ENCODE measurements around the gene SAP30BP. TPM values are rescaled to one million over a fixed set of nuclear protein-coding genes. Genes with fewer than 3 reads are reported as not detected.

Gene SAP30BP
- 36.8 and 43.7 TPM in 2 replicates for total RNA-seq

DNA sequence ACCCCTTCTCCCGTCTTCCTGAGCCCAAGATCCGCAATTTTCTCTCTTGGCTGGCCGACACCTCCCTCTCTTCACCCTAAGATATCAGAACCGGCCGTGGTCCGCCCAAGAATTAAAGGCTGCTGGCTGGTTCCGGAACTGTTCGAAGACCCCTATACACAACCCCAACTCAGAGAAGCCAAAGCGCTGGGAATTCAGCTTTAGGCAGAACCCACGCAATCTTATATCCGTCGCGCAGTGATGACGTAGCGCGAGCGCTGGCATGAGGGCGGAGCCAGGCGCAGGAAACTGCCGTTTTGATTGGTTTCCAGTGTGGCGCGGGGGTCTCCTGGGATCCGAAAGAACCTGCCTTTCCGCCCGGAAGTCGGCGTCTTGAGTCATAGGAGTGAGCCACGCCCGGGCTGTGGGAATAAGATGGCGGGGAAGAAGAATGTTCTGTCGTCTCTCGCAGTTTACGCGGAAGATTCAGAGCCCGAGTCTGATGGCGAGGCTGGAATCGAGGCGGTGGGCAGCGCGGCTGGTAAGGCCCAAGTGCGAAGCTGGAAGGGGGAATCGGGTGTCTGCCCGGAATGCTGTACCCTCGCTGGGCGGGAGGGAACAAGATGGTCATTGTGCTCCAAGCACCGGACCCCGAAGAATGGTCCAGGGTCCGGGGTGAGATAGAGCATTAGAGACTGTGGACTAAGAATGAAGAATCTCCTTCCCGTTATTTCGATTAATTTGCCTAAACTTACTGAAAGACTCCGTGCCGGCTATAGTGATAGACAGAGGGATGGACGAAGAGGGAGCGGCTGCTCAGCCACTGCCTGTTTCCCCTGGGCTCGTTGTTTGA, at the start of gene SAP30BP, which contains the start of gene RECQL5:
TSS of gene SAP30BP (plus strand) at position 380 of the 832 bp plus-strand sequence. CDS start at position 415, 35 bp downstream.
TSS of gene RECQL5 (minus strand) at position 196 of the 832 bp plus-strand sequence. CDS start 597 bp downstream, outside the sequence.
- peak; percentile 99 for DNase-seq (ENCODE audit: low read depth in 2 of 2)

DNA sequence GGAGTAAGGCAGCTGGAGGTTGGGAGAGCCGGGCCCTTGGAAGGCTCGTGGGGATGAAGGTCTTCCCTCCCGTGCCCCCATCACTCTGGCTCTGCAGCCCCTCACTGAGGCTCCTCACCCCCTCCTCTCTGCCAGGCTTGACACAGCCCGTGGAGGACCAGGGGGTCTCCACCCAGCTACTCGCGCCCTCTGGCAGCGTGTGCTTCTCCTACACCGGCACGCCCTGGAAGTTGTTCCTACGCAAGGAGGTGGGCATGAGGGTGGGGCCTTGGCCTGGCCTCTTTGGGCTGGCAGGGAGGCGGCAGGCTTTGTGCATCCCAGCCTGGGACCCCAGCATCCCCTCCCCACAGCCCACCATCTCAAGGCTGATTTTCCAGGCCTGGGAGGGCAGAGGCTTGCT, 49.5 kb upstream of the SAP30BP start:
- DNase-seq (ENCODE audit: low read depth in 2 of 2), result no peak

GRCh38 chr17:75619506-75620431, 47.4 kb upstream of the SAP30BP start:
- peak; percentile 50 to 61 for DNase-seq (ENCODE audit: low read depth in 2 of 2)

DNA sequence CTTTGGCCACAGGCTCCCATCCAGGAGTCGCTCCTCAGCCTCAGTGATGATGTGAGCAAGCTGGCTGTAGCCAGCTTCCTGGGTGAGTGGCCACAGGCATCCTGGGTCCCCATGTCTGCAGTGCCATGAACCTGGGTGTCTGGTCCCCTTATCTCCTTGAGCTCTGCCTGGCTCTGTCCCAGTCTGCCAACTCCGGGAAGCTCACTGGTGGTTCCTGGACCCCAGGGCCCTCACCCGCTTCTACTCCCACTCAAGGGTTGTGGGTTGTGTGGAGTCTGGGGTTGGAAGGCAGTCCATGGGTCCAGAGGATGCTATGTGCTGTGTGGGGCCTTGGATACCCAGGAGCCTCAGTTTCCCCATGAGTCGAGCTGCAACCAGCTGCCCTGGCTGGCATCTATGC, 45.6 kb upstream of the SAP30BP start:
- no peak for DNase-seq (ENCODE audit: low read depth in 2 of 2)

- no peak for DNase-seq (ENCODE audit: low read depth in 2 of 2)
Observed at GRCh38 chr17:75622076-75622475, 45.1 kb upstream of the SAP30BP start.

DNA sequence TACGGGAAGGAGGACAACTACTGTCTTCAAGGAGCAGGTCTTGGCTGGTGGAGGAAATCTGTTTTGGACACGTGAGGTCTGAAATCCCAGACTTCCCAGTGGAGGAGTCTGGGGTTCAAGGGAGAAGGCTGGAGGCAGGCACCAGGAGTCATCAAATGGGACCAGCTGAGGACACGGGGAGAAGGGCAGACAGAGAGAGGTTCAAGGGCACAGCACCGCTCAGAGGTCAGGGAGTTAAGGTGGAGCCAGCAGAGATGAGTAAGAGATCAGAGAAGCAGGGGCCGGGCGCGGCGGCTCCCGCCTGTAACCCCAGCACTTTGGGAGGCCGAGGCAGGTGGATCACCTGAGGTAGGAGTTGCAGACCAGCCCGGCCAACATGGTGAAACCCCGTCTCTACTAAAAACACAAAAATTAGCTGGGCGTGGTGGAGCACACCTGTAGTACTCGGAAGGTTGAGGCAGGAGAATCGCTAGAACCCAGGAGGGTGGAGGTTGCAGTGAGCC, 44.3 kb upstream of the SAP30BP start:
- no peak for DNase-seq (ENCODE audit: low read depth in 2 of 2)

DNA sequence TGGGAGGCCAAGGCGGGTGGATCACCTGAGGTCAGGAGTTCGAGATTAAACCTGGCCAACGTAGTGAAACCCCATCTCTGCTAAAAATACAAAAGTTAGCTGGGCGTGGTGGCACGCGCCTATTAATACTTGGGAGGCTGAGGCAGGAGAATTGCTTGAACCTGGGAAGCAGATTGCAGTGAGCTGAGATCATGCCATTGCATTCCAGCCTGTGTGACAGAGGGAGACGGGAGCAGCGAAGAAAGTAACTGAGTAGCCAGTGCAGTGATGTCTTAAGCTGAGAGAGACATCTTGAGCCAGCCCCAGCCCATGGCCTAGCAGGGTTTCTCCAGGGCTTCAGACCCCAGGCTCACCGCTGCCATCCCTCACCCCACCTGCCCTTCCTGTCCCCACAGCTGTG, 43.8 kb upstream of the SAP30BP start:
- no peak for DNase-seq (ENCODE audit: low read depth in 2 of 2)

GRCh38 chr17:75624021-75624420, 43.1 kb upstream of the SAP30BP start:
- DNase-seq (ENCODE audit: low read depth in 2 of 2), result no peak

DNA sequence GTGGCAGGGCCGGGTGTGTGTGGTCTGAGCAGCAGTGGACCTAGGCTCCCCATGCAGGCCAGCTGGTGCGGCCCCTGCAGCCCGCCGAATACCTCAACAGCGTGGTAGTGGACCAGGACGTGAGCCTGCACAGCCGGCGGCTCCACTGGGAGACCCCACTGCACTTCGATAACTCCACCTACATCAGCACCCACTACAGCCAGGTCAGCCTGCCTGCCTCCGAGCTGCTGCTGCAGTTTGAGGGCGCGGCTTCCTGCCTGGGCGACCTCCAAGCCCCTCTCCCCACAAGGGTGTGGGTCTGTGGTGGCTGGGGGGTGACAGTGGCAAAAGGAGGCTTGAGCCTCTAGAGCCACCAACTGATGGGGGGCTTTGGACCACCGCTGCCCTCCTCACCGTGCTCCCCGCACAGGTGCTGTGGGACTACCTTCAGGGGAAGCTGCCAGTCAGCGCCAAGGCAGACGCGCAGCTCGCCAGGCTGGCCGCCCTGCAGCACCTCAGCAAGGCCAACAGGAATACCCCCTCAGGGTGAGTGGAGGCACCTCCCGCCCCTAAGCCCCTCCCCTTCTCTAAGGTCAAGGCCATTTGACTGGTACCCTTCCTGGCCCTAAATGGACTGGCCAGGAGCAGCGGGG, 42.3 kb upstream of the SAP30BP start:
- no peak for DNase-seq (ENCODE audit: low read depth in 2 of 2)

DNA sequence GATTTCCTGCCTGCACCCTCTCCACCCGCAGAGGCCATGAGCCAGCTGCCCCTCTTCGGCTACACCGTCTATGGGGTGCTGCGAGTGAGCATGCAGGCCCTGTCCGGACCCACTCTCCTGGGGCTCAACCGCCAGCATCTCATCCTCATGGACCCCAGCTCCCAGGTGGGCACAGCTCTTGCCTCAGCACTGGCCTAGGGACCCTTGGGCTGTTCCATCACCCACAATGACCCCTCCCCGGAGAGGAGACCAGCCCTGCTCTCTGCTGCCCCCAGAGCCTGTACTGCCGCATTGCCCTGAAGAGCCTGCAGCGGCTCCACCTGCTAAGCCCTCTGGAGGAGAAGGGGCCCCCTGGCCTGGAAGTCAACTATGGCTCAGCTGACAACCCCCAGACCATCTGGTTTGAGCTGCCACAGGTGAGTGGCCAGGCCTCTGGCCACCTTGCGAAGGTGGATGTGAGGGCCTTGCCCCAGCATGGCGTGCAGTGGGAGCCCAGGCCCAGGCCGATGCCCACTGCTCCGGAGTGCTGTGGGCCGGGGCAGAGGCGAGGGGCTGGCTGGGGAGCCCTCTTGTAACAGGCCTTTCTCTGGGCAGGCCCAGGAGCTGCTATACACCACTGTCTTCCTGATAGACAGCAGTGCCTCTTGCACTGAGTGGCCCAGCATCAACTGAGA, 41.2 kb upstream of the SAP30BP start:
- peak; percentile 36 to 50 for DNase-seq (ENCODE audit: low read depth in 2 of 2)

DNA sequence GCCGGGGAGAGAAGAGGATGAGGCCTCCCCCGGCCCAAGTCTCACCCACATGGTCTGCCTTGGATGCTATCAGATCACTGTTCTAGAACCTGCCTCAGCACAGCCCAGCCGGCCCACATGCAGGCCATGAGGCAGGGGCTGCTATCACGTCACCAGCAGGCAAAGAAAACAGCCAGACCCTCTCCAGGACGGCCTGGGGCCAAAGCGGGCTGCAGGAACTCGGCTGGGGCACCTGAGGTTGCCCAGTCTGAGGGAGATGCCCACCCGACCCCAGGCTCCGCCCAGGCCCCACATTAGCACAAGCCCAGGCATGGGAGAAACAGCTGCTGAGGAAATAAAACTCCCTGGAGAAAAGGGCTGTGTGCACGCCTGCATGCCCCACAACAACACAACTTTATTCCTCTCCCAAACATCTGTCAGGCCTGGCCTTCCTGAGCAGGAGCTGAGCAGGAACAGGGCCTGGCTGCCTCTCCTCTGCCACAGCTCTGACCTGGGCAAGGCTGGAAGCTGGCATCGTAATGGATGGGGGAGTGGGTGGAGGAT, 40.6 kb upstream of the SAP30BP start:
- DNase-seq (ENCODE audit: low read depth in 2 of 2), result no peak

GRCh38 chr17:75627094-75627493, 40.0 kb upstream of the SAP30BP start:
- DNase-seq (ENCODE audit: low read depth in 2 of 2), result no peak

- no peak for DNase-seq (ENCODE audit: low read depth in 2 of 2)
Observed at GRCh38 chr17:75628425-75628824, 38.7 kb upstream of the SAP30BP start.

DNA sequence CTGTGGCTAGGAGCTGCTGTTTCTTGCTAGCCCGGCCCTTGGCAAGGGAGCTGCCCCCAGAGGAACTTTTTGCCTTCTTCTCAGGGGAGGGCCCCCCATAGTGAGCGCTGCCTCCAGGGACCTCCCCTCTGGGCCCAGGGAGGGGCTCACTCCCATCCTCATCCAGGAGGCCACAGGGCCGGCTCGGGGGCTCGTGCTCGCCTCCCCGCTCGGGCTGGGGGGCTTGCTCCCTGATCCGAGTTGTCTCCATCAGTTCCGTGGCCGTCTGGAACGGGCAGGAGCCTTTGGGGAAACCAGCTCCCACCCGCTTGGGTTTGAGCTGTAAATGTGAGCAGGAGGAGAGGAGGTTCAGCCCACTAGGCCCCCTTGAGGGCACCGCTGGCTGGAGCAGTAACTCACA, 38.0 kb upstream of the SAP30BP start:
- no peak for DNase-seq (ENCODE audit: low read depth in 2 of 2)

GRCh38 chr17:75630071-75630917, 36.8 kb upstream of the SAP30BP start:
- DNase-seq (ENCODE audit: low read depth in 2 of 2), result no peak

- no peak for DNase-seq (ENCODE audit: low read depth in 2 of 2)
Observed at GRCh38 chr17:75631353-75631752, 35.8 kb upstream of the SAP30BP start.

- no peak for DNase-seq (ENCODE audit: low read depth in 2 of 2)
Observed at GRCh38 chr17:75632428-75632827, 34.7 kb upstream of the SAP30BP start.

DNA sequence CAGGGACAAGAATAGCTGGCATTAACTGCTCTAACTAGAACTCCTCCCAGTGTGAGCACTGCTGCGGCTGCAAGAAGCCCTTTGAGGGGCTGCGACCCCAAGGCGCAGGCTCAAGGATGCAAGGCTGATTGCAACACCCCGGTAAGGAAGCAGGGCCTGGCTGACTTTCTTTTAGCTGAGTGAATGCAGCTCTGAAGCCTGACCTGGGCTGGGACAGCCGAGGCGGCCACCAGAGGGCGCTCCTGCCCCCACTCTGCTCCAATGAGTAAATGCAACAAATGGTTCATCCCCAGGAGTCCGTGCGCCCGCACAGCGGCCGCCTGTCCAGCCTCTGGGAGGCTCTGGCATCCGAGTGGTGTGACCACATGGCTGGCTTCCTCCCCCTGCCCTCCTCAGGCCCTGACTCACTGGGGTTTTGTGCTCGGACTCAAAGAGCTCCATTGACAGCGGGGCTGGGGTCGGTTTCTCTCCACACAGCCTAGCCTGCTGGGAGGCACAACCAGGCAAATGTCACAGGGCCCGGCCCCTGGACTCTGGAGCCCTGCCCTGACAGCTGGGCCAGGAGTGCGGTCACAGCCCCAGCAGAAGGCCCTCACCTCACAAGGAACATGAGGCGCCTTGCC, 34.2 kb upstream of the SAP30BP start, which contains the start of gene SMIM5:
TSS of gene SMIM5 (plus strand) at position 572 of the 623 bp plus-strand sequence. CDS start 6,768 bp downstream, outside the sequence.
- DNase-seq (ENCODE audit: low read depth in 2 of 2), result peak; percentile 80 to 88
